ENCODE results near the gene MORF4L2.

DNA sequence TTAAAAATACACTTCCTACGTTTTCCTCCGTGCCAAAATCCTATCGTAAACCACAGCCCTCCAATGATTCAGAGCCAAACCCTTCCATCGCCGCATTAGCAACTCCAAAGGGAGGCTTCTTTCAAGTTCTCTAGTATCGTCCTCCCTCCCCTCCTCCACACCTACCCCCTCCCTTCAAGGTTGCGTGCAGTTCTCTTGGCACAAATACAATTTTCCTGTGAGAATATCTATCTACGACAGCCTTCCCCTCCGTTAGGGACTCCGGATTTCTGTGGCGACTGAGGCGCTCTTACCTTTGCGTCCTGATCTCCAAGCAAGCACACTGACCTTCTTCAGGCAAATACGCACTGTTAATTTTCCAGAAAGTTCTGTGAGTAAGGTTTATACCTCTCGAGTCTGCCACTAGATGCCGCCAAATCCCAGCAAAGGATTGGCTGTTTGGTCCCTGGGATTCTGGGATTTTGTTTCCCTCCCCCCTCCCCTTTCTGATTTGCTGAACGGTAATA, 1.2 kb upstream of the MORF4L2 start:
- TF ChIP-seq, protein P1, sequence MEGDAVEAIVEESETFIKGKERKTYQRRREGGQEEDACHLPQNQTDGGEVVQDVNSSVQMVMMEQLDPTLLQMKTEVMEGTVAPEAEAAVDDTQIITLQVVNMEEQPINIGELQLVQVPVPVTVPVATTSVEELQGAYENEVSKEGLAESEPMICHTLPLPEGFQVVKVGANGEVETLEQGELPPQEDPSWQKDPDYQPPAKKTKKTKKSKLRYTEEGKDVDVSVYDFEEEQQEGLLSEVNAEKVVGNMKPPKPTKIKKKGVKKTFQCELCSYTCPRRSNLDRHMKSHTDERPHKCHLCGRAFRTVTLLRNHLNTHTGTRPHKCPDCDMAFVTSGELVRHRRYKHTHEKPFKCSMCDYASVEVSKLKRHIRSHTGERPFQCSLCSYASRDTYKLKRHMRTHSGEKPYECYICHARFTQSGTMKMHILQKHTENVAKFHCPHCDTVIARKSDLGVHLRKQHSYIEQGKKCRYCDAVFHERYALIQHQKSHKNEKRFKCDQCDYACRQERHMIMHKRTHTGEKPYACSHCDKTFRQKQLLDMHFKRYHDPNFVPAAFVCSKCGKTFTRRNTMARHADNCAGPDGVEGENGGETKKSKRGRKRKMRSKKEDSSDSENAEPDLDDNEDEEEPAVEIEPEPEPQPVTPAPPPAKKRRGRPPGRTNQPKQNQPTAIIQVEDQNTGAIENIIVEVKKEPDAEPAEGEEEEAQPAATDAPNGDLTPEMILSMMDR (IDR thresholded peaks at IDR 0.05) = peak; percentile 68
- TF ChIP-seq ZFX (IDR thresholded peaks at IDR 0.05; ENCODE audit: borderline replicate concordance) = no peak
